Neural cell (in vitro differentiated cells): ENCODE results near the gene DLK1. TPM values are rescaled to one million over a fixed set of nuclear protein-coding genes. Genes with fewer than 3 reads are reported as not detected.

Experiments
- H2AFZ ChIP-seq: fragments of 200-600, 300-800 bp; sonication (generic), shearing (Covaris generic); 2 replicates; pipeline ENCODE4 v1.6.0; 2014; ENCODE audit warnings: low read depth, mild to moderate bottlenecking, antibody characterized with exemption, low read length, moderate library complexity
- H3F3A ChIP-seq: fragments of 200-600 bp; shearing (Covaris generic); 2 replicates; pipeline ENCODE4 v1.6.1; 2016; ENCODE audit warnings: mild to moderate bottlenecking, moderate library complexity, mixed read lengths, antibody characterized with exemption, low read length; ENCODE audit not compliant: insufficient read depth, poor library complexity, severe bottlenecking
- H3K27ac ChIP-seq: fragments of 200-600, 300-800 bp; sonication (generic), shearing (Covaris generic); 2 replicates; pipeline ENCODE4 v1.5.1; 2014; ENCODE audit warnings: mild to moderate bottlenecking, low read length, moderate library complexity
- H3K27me3 ChIP-seq: fragments of 300-800, 200-600 bp; sonication (generic), shearing (Covaris generic); 2 replicates; pipeline ENCODE4 v1.6.0; 2014; ENCODE audit warnings: mild to moderate bottlenecking, low read depth, low read length, moderate library complexity; ENCODE audit not compliant: insufficient read depth
- H3K36me3 ChIP-seq: fragments of 300-800, 200-600 bp; sonication (generic), shearing (Covaris generic); 2 replicates; pipeline ENCODE4 v1.5.1; 2014; ENCODE audit warnings: mild to moderate bottlenecking, antibody characterized with exemption, low read length, moderate library complexity; ENCODE audit not compliant: insufficient read depth
- H3K4me2 ChIP-seq: fragments of 300-800, 200-600 bp; sonication (generic), shearing (Covaris generic); 2 replicates; pipeline ENCODE4 v1.6.0; 2014; ENCODE audit warnings: mild to moderate bottlenecking, low read length
- H3K4me3 ChIP-seq: fragments of 300-800, 200-600 bp; sonication (generic), shearing (Covaris generic); 2 replicates; pipeline ENCODE4 v1.5.1; 2014; ENCODE audit warnings: mild to moderate bottlenecking, low read length, moderate library complexity
- H3K79me2 ChIP-seq: fragments of 200-600 bp; shearing (Covaris generic); replicated peaks from 2 replicates; pipeline ENCODE4 v1.6.0; 2014; ENCODE audit warnings: mild to moderate bottlenecking, low read length, moderate library complexity; ENCODE audit not compliant: insufficient read depth
- H3K9ac ChIP-seq: fragments of 300-800, 200-600 bp; sonication (generic), shearing (Covaris generic); 2 replicates; pipeline ENCODE4 v1.6.1; 2016; ENCODE audit warnings: mild to moderate bottlenecking, low read length, mixed read lengths
- H3K9me2 ChIP-seq: fragments of 200-600 bp; shearing (Covaris generic); 2 replicates; pipeline ENCODE4 v1.6.1; 2016; ENCODE audit warnings: mild to moderate bottlenecking, low read length, mixed read lengths; ENCODE audit not compliant: insufficient read depth
- H3K9me3 ChIP-seq: fragments of 200-600, 300-800 bp; sonication (generic), shearing (Covaris generic); 2 replicates; pipeline ENCODE4 v1.6.1; 2016; ENCODE audit warnings: mild to moderate bottlenecking, mixed run types, low read length, moderate library complexity, mixed read lengths
- H4K20me1 ChIP-seq: fragments of 200-600 bp; shearing (Covaris generic); 2 replicates; pipeline ENCODE4 v1.6.1; 2016; ENCODE audit warnings: mild to moderate bottlenecking, mixed run types; ENCODE audit not compliant: insufficient read depth
- EP300 ChIP-seq: fragments of 450-650 bp; conservative IDR thresholded peaks from 2 replicates; pipeline ENCODE4 v1.6.1; 2014; ENCODE audit warnings: antibody characterized with exemption, mild to moderate bottlenecking, moderate library complexity; ENCODE audit not compliant: poor library complexity, severe bottlenecking
- EZH2 ChIP-seq: fragments of 200-600, 300-800 bp; shearing (Covaris generic), sonication (generic); IDR thresholded peaks from 2 replicates; pipeline ENCODE4 v1.6.1; 2014; ENCODE audit warnings: antibody characterized with exemption, low read length, borderline replicate concordance, mild to moderate bottlenecking; ENCODE audit not compliant: insufficient read depth, poor library complexity, severe bottlenecking
- MXI1 ChIP-seq: fragments of 450-650 bp; conservative IDR thresholded peaks from 2 replicates; pipeline ENCODE4 v1.6.1; 2014; ENCODE audit warnings: antibody characterized with exemption, mild to moderate bottlenecking; ENCODE audit not compliant: poor library complexity, severe bottlenecking
- POLR2AphosphoS5 ChIP-seq: IDR thresholded peaks from 2 replicates; pipeline ENCODE4 v1.6.1; 2012
- RAD21 ChIP-seq: fragments of 450-650 bp; conservative IDR thresholded peaks from 2 replicates; pipeline ENCODE4 v1.6.1; 2014; ENCODE audit warnings: antibody characterized with exemption, mild to moderate bottlenecking, moderate library complexity
- SMC3 ChIP-seq: fragments of 450-650 bp; conservative IDR thresholded peaks from 2 replicates; pipeline ENCODE4 v1.6.1; 2014; ENCODE audit warnings: antibody characterized with exemption, mild to moderate bottlenecking, moderate library complexity; ENCODE audit not compliant: poor library complexity
- TAF1 ChIP-seq: IDR thresholded peaks from 2 replicates; pipeline ENCODE4 v1.6.1; 2012; ENCODE audit warnings: low read depth
- polyA plus RNA-seq: library from polyadenylated mRNA; depleted of rRNA; stranded (reverse); fragments of >200 nt; gene quantifications from 2 replicates; pipeline ENCODE4 v1.2.3, GENCODE V29; 2014
- TF ChIP-seq, protein P1 (sequence below): IDR thresholded peaks from 2 replicates; pipeline ENCODE4 v1.6.1; 2012; ENCODE audit warnings: borderline replicate concordance
- TF ChIP-seq, protein P2 (sequence below): fragments of 450-650 bp; IDR thresholded peaks from 2 replicates; pipeline ENCODE4 v1.5.1; 2014; ENCODE audit warnings: antibody characterized with exemption, mild to moderate bottlenecking, moderate library complexity; ENCODE audit not compliant: poor library complexity, severe bottlenecking

Gene DLK1
- polyA plus RNA-seq, 1 donor from 2014 or later = 6.8 TPM

DNA sequence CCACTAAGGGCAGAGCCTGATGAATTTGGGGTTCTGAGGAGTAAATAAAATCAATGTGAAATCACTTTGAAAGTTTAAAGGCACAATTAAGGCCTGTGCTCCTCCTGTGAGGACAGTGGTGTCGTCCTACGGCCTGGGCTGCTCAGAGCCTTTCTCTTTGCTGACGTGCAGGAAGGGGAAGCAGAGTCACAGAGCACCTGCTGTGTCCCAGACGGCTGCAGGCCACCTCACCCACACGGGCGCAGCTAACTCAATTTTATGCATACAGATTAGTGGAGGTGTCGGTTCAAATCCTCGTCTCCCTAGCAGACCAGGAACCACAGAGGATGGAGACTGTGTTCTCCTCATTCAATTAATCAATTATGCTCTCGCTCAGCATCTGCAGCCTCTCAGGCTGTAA is 11.4 kb upstream of the DLK1 start:
- no peaks in the 10 kb centered on the region for H3K9me2 ChIP-seq
- H2AFZ ChIP-seq = no peak overlapping the region
- H3K4me3 ChIP-seq = no peak overlapping the region
- no peak overlapping the region for H3K9ac ChIP-seq
- TF ChIP-seq POLR2AphosphoS5 (no peak), RAD21 (no peak), MXI1 (no peak), SMC3 (no peak), EZH2 (no peak), TAF1 (no peak), EP300 (no peak)
- TF ChIP-seq, protein P1, sequence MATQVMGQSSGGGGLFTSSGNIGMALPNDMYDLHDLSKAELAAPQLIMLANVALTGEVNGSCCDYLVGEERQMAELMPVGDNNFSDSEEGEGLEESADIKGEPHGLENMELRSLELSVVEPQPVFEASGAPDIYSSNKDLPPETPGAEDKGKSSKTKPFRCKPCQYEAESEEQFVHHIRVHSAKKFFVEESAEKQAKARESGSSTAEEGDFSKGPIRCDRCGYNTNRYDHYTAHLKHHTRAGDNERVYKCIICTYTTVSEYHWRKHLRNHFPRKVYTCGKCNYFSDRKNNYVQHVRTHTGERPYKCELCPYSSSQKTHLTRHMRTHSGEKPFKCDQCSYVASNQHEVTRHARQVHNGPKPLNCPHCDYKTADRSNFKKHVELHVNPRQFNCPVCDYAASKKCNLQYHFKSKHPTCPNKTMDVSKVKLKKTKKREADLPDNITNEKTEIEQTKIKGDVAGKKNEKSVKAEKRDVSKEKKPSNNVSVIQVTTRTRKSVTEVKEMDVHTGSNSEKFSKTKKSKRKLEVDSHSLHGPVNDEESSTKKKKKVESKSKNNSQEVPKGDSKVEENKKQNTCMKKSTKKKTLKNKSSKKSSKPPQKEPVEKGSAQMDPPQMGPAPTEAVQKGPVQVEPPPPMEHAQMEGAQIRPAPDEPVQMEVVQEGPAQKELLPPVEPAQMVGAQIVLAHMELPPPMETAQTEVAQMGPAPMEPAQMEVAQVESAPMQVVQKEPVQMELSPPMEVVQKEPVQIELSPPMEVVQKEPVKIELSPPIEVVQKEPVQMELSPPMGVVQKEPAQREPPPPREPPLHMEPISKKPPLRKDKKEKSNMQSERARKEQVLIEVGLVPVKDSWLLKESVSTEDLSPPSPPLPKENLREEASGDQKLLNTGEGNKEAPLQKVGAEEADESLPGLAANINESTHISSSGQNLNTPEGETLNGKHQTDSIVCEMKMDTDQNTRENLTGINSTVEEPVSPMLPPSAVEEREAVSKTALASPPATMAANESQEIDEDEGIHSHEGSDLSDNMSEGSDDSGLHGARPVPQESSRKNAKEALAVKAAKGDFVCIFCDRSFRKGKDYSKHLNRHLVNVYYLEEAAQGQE = no peak
- TF ChIP-seq, protein P2, sequence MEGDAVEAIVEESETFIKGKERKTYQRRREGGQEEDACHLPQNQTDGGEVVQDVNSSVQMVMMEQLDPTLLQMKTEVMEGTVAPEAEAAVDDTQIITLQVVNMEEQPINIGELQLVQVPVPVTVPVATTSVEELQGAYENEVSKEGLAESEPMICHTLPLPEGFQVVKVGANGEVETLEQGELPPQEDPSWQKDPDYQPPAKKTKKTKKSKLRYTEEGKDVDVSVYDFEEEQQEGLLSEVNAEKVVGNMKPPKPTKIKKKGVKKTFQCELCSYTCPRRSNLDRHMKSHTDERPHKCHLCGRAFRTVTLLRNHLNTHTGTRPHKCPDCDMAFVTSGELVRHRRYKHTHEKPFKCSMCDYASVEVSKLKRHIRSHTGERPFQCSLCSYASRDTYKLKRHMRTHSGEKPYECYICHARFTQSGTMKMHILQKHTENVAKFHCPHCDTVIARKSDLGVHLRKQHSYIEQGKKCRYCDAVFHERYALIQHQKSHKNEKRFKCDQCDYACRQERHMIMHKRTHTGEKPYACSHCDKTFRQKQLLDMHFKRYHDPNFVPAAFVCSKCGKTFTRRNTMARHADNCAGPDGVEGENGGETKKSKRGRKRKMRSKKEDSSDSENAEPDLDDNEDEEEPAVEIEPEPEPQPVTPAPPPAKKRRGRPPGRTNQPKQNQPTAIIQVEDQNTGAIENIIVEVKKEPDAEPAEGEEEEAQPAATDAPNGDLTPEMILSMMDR = no peak
- H4K20me1 ChIP-seq = no peaks in the 10 kb centered on the region
- no peaks in the 10 kb centered on the region for H3K9me3 ChIP-seq
- H3K27ac ChIP-seq = no peak overlapping the region
- H3K36me3 ChIP-seq = no peaks in the 10 kb centered on the region
- H3K79me2 ChIP-seq = no peaks in the 10 kb centered on the region
- H3K4me2 ChIP-seq = no peak overlapping the region
- no peaks in the 10 kb centered on the region for H3F3A ChIP-seq
- H3K27me3 ChIP-seq = no peaks in the 10 kb centered on the region

DNA sequence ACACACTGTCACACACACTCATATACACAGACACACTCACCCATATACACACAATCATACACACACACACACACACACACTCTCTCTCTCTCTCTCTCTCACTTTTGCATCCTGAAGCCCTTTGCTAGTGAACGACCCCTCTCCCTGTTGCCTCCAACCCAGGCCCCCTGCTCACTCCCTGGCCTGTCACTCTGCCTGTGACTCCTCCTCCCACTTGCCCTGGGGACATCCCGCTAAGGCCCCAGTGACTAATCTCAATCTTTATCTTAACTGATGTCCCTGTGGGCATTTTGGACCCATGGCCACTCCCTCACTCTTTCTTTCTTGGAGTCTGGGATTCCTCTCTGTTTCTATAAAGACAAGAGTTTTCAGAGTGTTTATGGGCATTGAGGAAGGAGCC is 10.9 kb upstream of the DLK1 start:
- H3F3A ChIP-seq = no peaks in the 10 kb centered on the region
- H3K4me2 ChIP-seq = no peak overlapping the region
- H3K36me3 ChIP-seq = no peaks in the 10 kb centered on the region
- H2AFZ ChIP-seq = no peak overlapping the region
- no peaks in the 10 kb centered on the region for H3K9me2 ChIP-seq
- H3K79me2 ChIP-seq = no peaks in the 10 kb centered on the region
- no peak overlapping the region for H3K4me3 ChIP-seq
- H4K20me1 ChIP-seq = no peaks in the 10 kb centered on the region
- no peak overlapping the region for H3K9ac ChIP-seq
- H3K9me3 ChIP-seq = no peaks in the 10 kb centered on the region
- no peak overlapping the region for H3K27ac ChIP-seq
- TF ChIP-seq EZH2 = no peak
- TF ChIP-seq TAF1 = no peak
- TF ChIP-seq, protein P2 = no peak
- no peak for TF ChIP-seq MXI1
- TF ChIP-seq, protein P1 = no peak
- no peak for TF ChIP-seq SMC3
- TF ChIP-seq RAD21 = no peak
- TF ChIP-seq EP300 = no peak
- no peak for TF ChIP-seq POLR2AphosphoS5
- H3K27me3 ChIP-seq = no peaks in the 10 kb centered on the region
